ENCODE measurements around the gene RHOH.

Gene RHOH

GRCh38 chr4:40206426-40206825 is 9.6 kb downstream of the RHOH start:
- DNase-seq, result no peak

- DNase-seq, result no peak
Observed at GRCh38 chr4:40209401-40209800, 12.6 kb downstream of the RHOH start.

GRCh38 chr4:40210776-40211175 is 13.9 kb downstream of the RHOH start:
- no peak for DNase-seq

GRCh38 chr4:40211224-40212185 is 14.7 kb downstream of the RHOH start:
- DNase-seq, result no peak

- no peak for DNase-seq
Observed at GRCh38 chr4:40212674-40213527, 16.1 kb downstream of the RHOH start.

GRCh38 chr4:40214038-40214437 is 17.2 kb downstream of the RHOH start:
- DNase-seq, result no peak

- no peak for DNase-seq
Observed at GRCh38 chr4:40214661-40215418, 18.0 kb downstream of the RHOH start.

- no peak for DNase-seq
Observed at GRCh38 chr4:40216622-40217366, 20.0 kb downstream of the RHOH start.

GRCh38 chr4:40221744-40222143 is 24.9 kb downstream of the RHOH start:
- no peak for DNase-seq

- no peak for DNase-seq
Observed at GRCh38 chr4:40223343-40223742, 26.5 kb downstream of the RHOH start.

- DNase-seq, result no peak
Observed at GRCh38 chr4:40224432-40224831, 27.6 kb downstream of the RHOH start.

- no peak for DNase-seq
Observed at GRCh38 chr4:40225497-40225896, 28.7 kb downstream of the RHOH start.

- DNase-seq, result no peak
Observed at GRCh38 chr4:40227284-40227683, 30.5 kb downstream of the RHOH start.

GRCh38 chr4:40228497-40229365 is 31.9 kb downstream of the RHOH start:
- DNase-seq, result no peak

GRCh38 chr4:40231316-40231863 is 34.6 kb downstream of the RHOH start:
- no peak for DNase-seq

- DNase-seq, result no peak
Observed at GRCh38 chr4:40232610-40233009, 35.8 kb downstream of the RHOH start.

- DNase-seq, result no peak
Observed at GRCh38 chr4:40233227-40233626, 36.4 kb downstream of the RHOH start.

GRCh38 chr4:40234519-40235039 is 37.7 kb downstream of the RHOH start:
- DNase-seq, result no peak

- DNase-seq, result no peak
Observed at GRCh38 chr4:40238008-40238699, 41.3 kb downstream of the RHOH start.

Measured in retina (tissue), 1 donor.